ENCODE data around the gene PPARA. TPM values are rescaled to one million over a fixed set of nuclear protein-coding genes. Genes with fewer than 3 reads are reported as not detected.
"Not testable (repeated sequence)": the region's sequence is repeated elsewhere in the genome, so short reads cannot be mapped to it uniquely, and the experiment has no call there.

The PPARA gene
- total and polyA plus RNA-seq, 9 of the 15 experiments (the other 6 are each of a cell fraction or from before 2014, with no cell fraction given): 0.64 to 5.3 (median 3.5) TPM

- TF ChIP-seq, protein P1, sequence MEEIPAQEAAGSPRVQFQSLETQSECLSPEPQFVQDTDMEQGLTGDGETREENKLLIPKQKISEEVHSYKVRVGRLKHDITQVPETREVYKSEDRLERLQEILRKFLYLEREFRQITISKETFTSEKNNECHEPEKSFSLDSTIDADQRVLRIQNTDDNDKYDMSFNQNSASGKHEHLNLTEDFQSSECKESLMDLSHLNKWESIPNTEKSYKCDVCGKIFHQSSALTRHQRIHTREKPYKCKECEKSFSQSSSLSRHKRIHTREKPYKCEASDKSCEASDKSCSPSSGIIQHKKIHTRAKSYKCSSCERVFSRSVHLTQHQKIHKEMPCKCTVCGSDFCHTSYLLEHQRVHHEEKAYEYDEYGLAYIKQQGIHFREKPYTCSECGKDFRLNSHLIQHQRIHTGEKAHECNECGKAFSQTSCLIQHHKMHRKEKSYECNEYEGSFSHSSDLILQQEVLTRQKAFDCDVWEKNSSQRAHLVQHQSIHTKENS (CRISPR knock-in tag; IDR thresholded peaks at IDR 0.05): no peak
Measured at GRCh38 chr22:46138058-46138797, 12.1 kb upstream of the PPARA start (continued).

- ATAC-seq; H3K27ac ChIP-seq (ENCODE audit: extremely low read depth, low read depth, low read length); POLR2A ChIA-PET; H3K79me2 ChIP-seq (ENCODE audit: control insufficient read depth, insufficient read depth, low read length); H3K4me3 ChIP-seq; in situ Hi-C loops (cut with MboI); FAIRE-seq; CTCF ChIA-PET (ENCODE audit: low intra/inter-chr PET ratio); BruUV-seq (replicated peaks); H3K36me3 ChIP-seq (ENCODE audit: control insufficient read depth, insufficient read depth, low read length); H3K9ac ChIP-seq (ENCODE audit: insufficient read depth in 1 of 2, low read depth in 2 of 2, low read length in 2 of 2); DNase-seq (ENCODE audit: extremely low read depth in 1 of 4, low spot score in 3 of 4); H3K4me2 ChIP-seq (ENCODE audit: insufficient read depth, low read length); H4K20me1 ChIP-seq (replicated peaks; ENCODE audit: control insufficient read depth, insufficient read depth, low read length); H3K9me1 ChIP-seq (ENCODE audit: control insufficient read depth, insufficient read depth, low read length); H3K9me3 ChIP-seq (replicated peaks; ENCODE audit: control insufficient read depth, insufficient read depth, low read depth, low read length); H2AFZ ChIP-seq (ENCODE audit: low read depth, low read length): not testable (repeated sequence)
- H3K4me1 ChIP-seq (replicated peaks in 1 of 2; ENCODE audit: control insufficient read depth in 2 of 2, insufficient read depth in 2 of 2, low read length in 2 of 2): peaks cover 0 to 15% of the 10 kb centered on the region in 2 experiments; a peak in 2 of 5 replicates
- intact Hi-C loops (cut with micrococcal nuclease): loop anchor here (5.0 kb wide), 1 partner anchor 173 kb away; no protein-coding TSS in a partner anchor
- peaks cover 0 to 12% of the 10 kb centered on the region in 2 experiments; a peak in 2 of 5 replicates for H3K27me3 ChIP-seq (ENCODE audit: control insufficient read depth in 2 of 2, insufficient read depth in 2 of 2, low read length in 2 of 2)
- 0% methylated on average over 2 of the region's 9 CpGs for WGBS (ENCODE audit: insufficient coverage, low coverage, missing lambda C conversion rate)
Measured at GRCh38 chr22:46139417-46139816, 10.9 kb upstream of the PPARA start.

Data from K562 (cell line).